Parathyroid adenoma (tissue), 2 donors: ENCODE results near the gene CDK11B.
"Not testable (repeated sequence)": the region's sequence is repeated elsewhere in the genome, so short reads cannot be mapped to it uniquely, and the experiment has no call there.

Source experiments
- H2AFZ ChIP-seq: fragments of 300-600 bp; sonication (generic); one replicate; pipeline ENCODE4 v1.7.0; 2017; ENCODE audit warnings: antibody characterized with exemption, mild to moderate bottlenecking
- H3K27ac ChIP-seq: fragments of 300-600 bp; sonication (generic); one replicate; pipeline ENCODE4 v1.7.0; 2017
- H3K27me3 ChIP-seq: fragments of 300-600 bp; sonication (generic); one replicate; pipeline ENCODE4 v1.7.0; 2017; ENCODE audit warnings: low read length; ENCODE audit not compliant: control insufficient read depth, insufficient read depth
- H3K36me3 ChIP-seq: fragments of 300-600 bp; sonication (generic); one replicate; pipeline ENCODE4 v1.7.0; 2017; ENCODE audit warnings: low read length; ENCODE audit not compliant: control insufficient read depth, insufficient read depth
- H3K4me1 ChIP-seq: fragments of 300-600 bp; sonication (generic); one replicate; pipeline ENCODE4 v1.7.0; 2017; ENCODE audit warnings: control low read depth
- H3K4me2 ChIP-seq: fragments of 300-600 bp; sonication (generic); one replicate; pipeline ENCODE4 v1.7.0; 2017; ENCODE audit warnings: low read length
- H3K4me3 ChIP-seq: fragments of 300-600 bp; sonication (generic); one replicate; pipeline ENCODE4 v1.7.0; 2017; ENCODE audit warnings: low read depth, low read length
- H3K79me2 ChIP-seq: fragments of 300-600 bp; sonication (generic); one replicate; pipeline ENCODE4 v1.7.0; 2017; ENCODE audit warnings: control low read depth
- H3K9ac ChIP-seq: fragments of 300-600 bp; sonication (generic); one replicate; pipeline ENCODE4 v1.7.0; 2017; ENCODE audit warnings: mild to moderate bottlenecking
- H3K9me3 ChIP-seq: fragments of 300-600 bp; sonication (generic); one replicate; pipeline ENCODE4 v1.7.0; 2017; ENCODE audit warnings: low read length; ENCODE audit not compliant: control insufficient read depth
- CTCF ChIP-seq: fragments of 300-600 bp; sonication (generic); IDR thresholded peaks from one replicate; pipeline ENCODE4 v1.7.0; 2017; ENCODE audit warnings: antibody characterized with exemption, mild to moderate bottlenecking
- donor health status: primary hyperparathyroidism.

The CDK11B gene

GRCh38 chr1:1658583-1659549 is at the start of gene CDK11B:
Gene CDK11B, minus strand, starts transcription at chr1:1659004. Its CDS starts 1,519 bp downstream, at chr1:1657485.
- peak; percentile 27 for TF ChIP-seq CTCF
- not testable (repeated sequence) for H3K79me2 ChIP-seq, H3K9me3 ChIP-seq, H3K36me3 ChIP-seq, H3K4me1 ChIP-seq, H3K27me3 ChIP-seq, H3K9ac ChIP-seq
- peak within 1 kb of the TSS; percentile 70 for H2AFZ ChIP-seq
- H3K4me2 ChIP-seq, result peak within 1 kb of the TSS; percentile 73
- peak within 1 kb of the TSS; percentile 93 for H3K4me3 ChIP-seq
- H3K27ac ChIP-seq, result peak within 1 kb of the TSS; percentile 82

GRCh38 chr1:1707897-1708296 is 49.1 kb upstream of the CDK11B start:
- H3K9me3 ChIP-seq, H3K27me3 ChIP-seq, H3K36me3 ChIP-seq, H3K4me2 ChIP-seq, H3K79me2 ChIP-seq, H3K27ac ChIP-seq, H3K4me3 ChIP-seq, H3K9ac ChIP-seq, H3K4me1 ChIP-seq, H2AFZ ChIP-seq: not testable (repeated sequence)

GRCh38 chr1:1707241-1707640 is 48.4 kb upstream of the CDK11B start:
- not testable (repeated sequence) for H3K9ac ChIP-seq, H3K9me3 ChIP-seq, H3K4me2 ChIP-seq, H3K27me3 ChIP-seq, H3K4me1 ChIP-seq, H2AFZ ChIP-seq, H3K36me3 ChIP-seq, H3K27ac ChIP-seq, H3K79me2 ChIP-seq, H3K4me3 ChIP-seq

GRCh38 chr1:1705623-1706022 is 46.8 kb upstream of the CDK11B start:
- not testable (repeated sequence) for H3K4me3 ChIP-seq, H2AFZ ChIP-seq, H3K79me2 ChIP-seq, H3K27ac ChIP-seq, H3K9me3 ChIP-seq, H3K4me2 ChIP-seq, H3K4me1 ChIP-seq, H3K27me3 ChIP-seq, H3K36me3 ChIP-seq, H3K9ac ChIP-seq

GRCh38 chr1:1704284-1704957 is 45.6 kb upstream of the CDK11B start:
- H3K9ac ChIP-seq, H3K9me3 ChIP-seq, H3K4me1 ChIP-seq, H3K36me3 ChIP-seq, H3K27ac ChIP-seq, H3K4me3 ChIP-seq, H3K27me3 ChIP-seq, H3K79me2 ChIP-seq, H2AFZ ChIP-seq, H3K4me2 ChIP-seq: not testable (repeated sequence)

- H3K9ac ChIP-seq, result no peak overlapping the region
- H3K4me2 ChIP-seq, result no peak overlapping the region
- no peaks in the 10 kb centered on the region for H3K27me3 ChIP-seq
- no peaks in the 10 kb centered on the region for H3K79me2 ChIP-seq
- TF ChIP-seq CTCF, result no peak
- no peak overlapping the region for H3K4me3 ChIP-seq
- H3K36me3 ChIP-seq, result no peaks in the 10 kb centered on the region
- H2AFZ ChIP-seq, result no peak overlapping the region
- no peak overlapping the region for H3K27ac ChIP-seq
- H3K4me1 ChIP-seq, result no peaks in the 10 kb centered on the region
- no peaks in the 10 kb centered on the region for H3K9me3 ChIP-seq
These were observed 45.0 kb upstream of the CDK11B start for GRCh38 chr1:1703796-1704195.

- H2AFZ ChIP-seq, H3K9me3 ChIP-seq, H3K4me3 ChIP-seq, H3K4me1 ChIP-seq, H3K4me2 ChIP-seq, H3K9ac ChIP-seq, H3K27ac ChIP-seq, H3K36me3 ChIP-seq, H3K27me3 ChIP-seq, H3K79me2 ChIP-seq: not testable (repeated sequence)
These were observed 43.7 kb upstream of the CDK11B start for GRCh38 chr1:1702506-1702905.

- not testable (repeated sequence) for H3K27ac ChIP-seq, H3K79me2 ChIP-seq, H2AFZ ChIP-seq, H3K9me3 ChIP-seq, H3K4me2 ChIP-seq, H3K9ac ChIP-seq, H3K36me3 ChIP-seq, H3K4me3 ChIP-seq, H3K4me1 ChIP-seq, H3K27me3 ChIP-seq
These were observed 41.8 kb upstream of the CDK11B start for GRCh38 chr1:1700557-1700956.

GRCh38 chr1:1700067-1700466 is 41.3 kb upstream of the CDK11B start:
- not testable (repeated sequence) for H3K27me3 ChIP-seq, H3K9ac ChIP-seq, H3K4me3 ChIP-seq, H3K36me3 ChIP-seq, H3K4me2 ChIP-seq, H2AFZ ChIP-seq, H3K79me2 ChIP-seq, H3K9me3 ChIP-seq, H3K4me1 ChIP-seq, H3K27ac ChIP-seq
